Measurements from ENCODE around the gene LRMDA. TPM values are rescaled to one million over a fixed set of nuclear protein-coding genes. Genes with fewer than 3 reads are reported as not detected.

The LRMDA gene
- total and polyA plus RNA-seq, 2 of the 4 experiments (the other 2 are of a cell fraction) = 0.07 TPM; not detected in 1

DNA sequence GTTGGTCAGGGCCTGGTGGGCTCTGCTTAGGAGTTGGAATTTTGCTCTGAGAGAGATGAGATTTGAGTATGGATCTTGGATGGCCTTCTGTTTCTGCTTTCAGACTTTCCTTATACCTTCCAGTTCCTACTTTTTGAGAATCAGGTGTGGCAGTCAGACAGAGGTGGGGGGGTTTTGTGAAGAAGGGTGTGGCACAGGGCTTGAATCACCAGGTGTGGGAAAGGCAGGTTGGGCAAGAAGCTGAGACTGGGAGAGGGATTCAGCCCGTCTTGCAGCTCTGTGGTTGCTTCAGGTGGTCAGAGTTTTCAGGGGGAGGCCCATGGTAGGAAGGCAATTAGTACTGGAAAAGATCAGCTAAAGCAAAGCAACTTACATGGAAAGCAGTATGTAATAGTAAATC, 340.2 kb downstream of the LRMDA start:
- H3K79me1 ChIP-seq (ENCODE audit: low read depth in 1 of 2, low read length in 2 of 2) = no peaks in the 10 kb centered on the region
- H2AK9ac ChIP-seq (replicated peaks; ENCODE audit: low read depth, low read length, poor library complexity) = no peak overlapping the region
- no peaks in the 10 kb centered on the region for H3K9me3 ChIP-seq (ENCODE audit: control insufficient read depth, insufficient read depth, low read length)
- in situ Hi-C loops (cut with MboI; ENCODE audit: low sequenced_read_pairs) = no loop called here
- no peaks in the 10 kb centered on the region for H3K36me3 ChIP-seq (ENCODE audit: control insufficient read depth, insufficient read depth, low read length)
- no peak overlapping the region for H4K5ac ChIP-seq (ENCODE audit: low read depth, low read length)
- no peak for TF ChIP-seq FOS (IDR thresholded peaks at IDR 0.05; ENCODE audit: low read depth, low read length)
- no peak for TF ChIP-seq RAD21 (IDR thresholded peaks at IDR 0.05; ENCODE audit: low read length)
- TF ChIP-seq SMC3 (IDR thresholded peaks at IDR 0.05; ENCODE audit: low read depth, low read length) = no peak
- no peak for TF ChIP-seq RFX5 (IDR thresholded peaks at IDR 0.05; ENCODE audit: low read depth, low read length)
- no peak for TF ChIP-seq ELK1 (IDR thresholded peaks at IDR 0.05; ENCODE audit: borderline replicate concordance, low read depth, low read length)
- no peak for TF ChIP-seq POLR2A (IDR thresholded peaks at IDR 0.05; ENCODE audit: low read depth, low read length)
- TF ChIP-seq MAFK (IDR thresholded peaks at IDR 0.05; ENCODE audit: low read depth, low read length) = no peak
- no peak for TF ChIP-seq MXI1 (IDR thresholded peaks at IDR 0.05; ENCODE audit: borderline replicate concordance, low read depth, low read length)
- TF ChIP-seq MAZ (IDR thresholded peaks at IDR 0.05; ENCODE audit: borderline replicate concordance, low read depth, low read length) = no peak
- TF ChIP-seq CEBPB (IDR thresholded peaks at IDR 0.05; ENCODE audit: low read depth, low read length) = no peak
- no peak for TF ChIP-seq RCOR1 (IDR thresholded peaks at IDR 0.05; ENCODE audit: insufficient replicate concordance, low read length)
- TF ChIP-seq, protein P1, sequence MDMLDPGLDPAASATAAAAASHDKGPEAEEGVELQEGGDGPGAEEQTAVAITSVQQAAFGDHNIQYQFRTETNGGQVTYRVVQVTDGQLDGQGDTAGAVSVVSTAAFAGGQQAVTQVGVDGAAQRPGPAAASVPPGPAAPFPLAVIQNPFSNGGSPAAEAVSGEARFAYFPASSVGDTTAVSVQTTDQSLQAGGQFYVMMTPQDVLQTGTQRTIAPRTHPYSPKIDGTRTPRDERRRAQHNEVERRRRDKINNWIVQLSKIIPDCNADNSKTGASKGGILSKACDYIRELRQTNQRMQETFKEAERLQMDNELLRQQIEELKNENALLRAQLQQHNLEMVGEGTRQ (IDR thresholded peaks at IDR 0.05; ENCODE audit: low read depth, low read length) = no peak
- DNase-seq (no peak), ATAC-seq (ENCODE audit: low read depth) (no peak)
- no peak overlapping the region for H3K4me3 ChIP-seq (ENCODE audit: insufficient read depth, low read depth, low read length)
- H3K4me2 ChIP-seq (ENCODE audit: low read depth, low read length) = no peak overlapping the region
- no peak overlapping the region for H4K8ac ChIP-seq (ENCODE audit: low read depth in 2 of 2, low read length in 2 of 2)
- intact Hi-C loops (cut with micrococcal nuclease) = no loop called here
- H3K56ac ChIP-seq (ENCODE audit: extremely low read depth, insufficient read depth, low read length) = no peak overlapping the region
- BruUV-seq (replicated peaks) = no TSS peak
- no peak overlapping the region for H3K14ac ChIP-seq (replicated peaks; ENCODE audit: low read depth, low read length)
- no peak overlapping the region for H2BK120ac ChIP-seq (ENCODE audit: low read depth, low read length)
- no peak overlapping the region for H3K23ac ChIP-seq (ENCODE audit: low read depth, low read length)
- no peak overlapping the region for H3K9ac ChIP-seq (ENCODE audit: low read depth, low read length)
- no peak overlapping the region for H2BK15ac ChIP-seq (ENCODE audit: low read depth, low read length)
- no peaks in the 10 kb centered on the region; the same call in 1 of the 2 replicates for H3K4me1 ChIP-seq (ENCODE audit: control insufficient read depth, insufficient read depth, low read length)
- no peak overlapping the region for H2BK20ac ChIP-seq (ENCODE audit: low read depth, low read length)
- H3K27me3 ChIP-seq (ENCODE audit: control insufficient read depth, insufficient read depth, low read length) = no peaks in the 10 kb centered on the region
- WGBS, 2 experiments (ENCODE audit: extremely low coverage in 2 of 2, insufficient read length in 1 of 2) = no CpG with 5 or more reads among the region's 1 CpG
- ChIA-PET CTCF (no interaction called here), POLR2A (ENCODE audit: unreplicated experiment) (no interaction called here)
- H2BK5ac ChIP-seq (ENCODE audit: low read depth, low read length, poor library complexity, severe bottlenecking) = no peak overlapping the region
- no peak overlapping the region for H3K27ac ChIP-seq (ENCODE audit: insufficient read depth, low read length)
- no peak overlapping the region for H3K4ac ChIP-seq (ENCODE audit: low read depth, low read length)
- no peaks in the 10 kb centered on the region for H4K20me1 ChIP-seq (ENCODE audit: insufficient read depth, low read length)
- dilution Hi-C loops (cut with HindIII; ENCODE audit: low sequenced_read_pairs, unreplicated experiment) = no loop called here
- no peak overlapping the region for H4K91ac ChIP-seq (ENCODE audit: insufficient read depth, low read depth, low read length)
- no peak overlapping the region for H3K18ac ChIP-seq (ENCODE audit: low read depth, low read length)
- no peaks in the 10 kb centered on the region; the same call in 1 of the 2 replicates for H3K9me1 ChIP-seq (ENCODE audit: insufficient read depth, low read length)
- no peak overlapping the region for H2AFZ ChIP-seq (replicated peaks; ENCODE audit: low read length, poor library complexity)
- H2AK5ac ChIP-seq (ENCODE audit: low read depth, low read length) = no peak overlapping the region

Measured in IMR-90 (cell line).